Type B pancreatic cell (in vitro differentiated cells): ENCODE data around the gene HNMT. TPM values are rescaled to one million over a fixed set of nuclear protein-coding genes. Genes with fewer than 3 reads are reported as not detected.

ENCODE experiments used
- DNase-seq: peaks from one replicate; pipeline ENCODE4 v3.0.0; 2021; ENCODE audit warnings: mixed read lengths; ENCODE audit not compliant: unreplicated experiment; ENCODE audit errors: extremely low spot score
- H3K27ac Mint-ChIP-seq: 2 replicates; pipeline ENCODE4 v1.8.0; 2021; ENCODE audit warnings: mild to moderate bottlenecking, mixed read lengths
- H3K27me3 Mint-ChIP-seq: 2 replicates; pipeline ENCODE4 v1.8.0; 2021; ENCODE audit warnings: mixed read lengths
- H3K36me3 Mint-ChIP-seq: 2 replicates; pipeline ENCODE4 v1.8.0; 2021; ENCODE audit warnings: mixed read lengths
- H3K4me1 Mint-ChIP-seq: one replicate; pipeline ENCODE4 v1.8.0; 2021; ENCODE audit warnings: mixed read lengths; ENCODE audit not compliant: unreplicated experiment
- H3K4me3 Mint-ChIP-seq: 2 replicates; pipeline ENCODE4 v1.8.0; 2021; ENCODE audit warnings: mild to moderate bottlenecking, mixed read lengths
- H3K9me3 Mint-ChIP-seq: 2 replicates; pipeline ENCODE4 v1.8.0; 2021; ENCODE audit warnings: mixed read lengths
- CTCF ChIP-seq: fragments of 200-600 bp; sonication (generic); conservative IDR thresholded peaks from 2 replicates; pipeline ENCODE4 v1.5.0; 2021; ENCODE audit warnings: antibody characterized with exemption, mild to moderate bottlenecking
- total RNA-seq: library from RNA; stranded (reverse); gene quantifications from 2 replicates; pipeline ENCODE4 v1.2.1, GENCODE V29; 2021; ENCODE audit warnings: low replicate concordance

The HNMT gene
- total RNA-seq, 1 donor from 2014 or later: 12.1 TPM

- H3K36me3 Mint-ChIP-seq: no peaks in the 10 kb centered on the region
Measured at GRCh38 chr2:138023298-138023697, 59.0 kb downstream of the HNMT start.

GRCh38 chr2:138023976-138024375 is 59.7 kb downstream of the HNMT start:
- DNase-seq: no peak
- Mint-ChIP-seq H3K27me3 (no peaks in the 10 kb centered on the region), H3K4me3 (no peak overlapping the region), H3K27ac (no peak overlapping the region), H3K36me3 (no peaks in the 10 kb centered on the region), H3K9me3 (no peaks in the 10 kb centered on the region), H3K4me1 (peaks cover 24% of the 10 kb centered on the region)
- TF ChIP-seq CTCF: no peak

More at GRCh38 chr2:138023298-138023697, 59.0 kb downstream of the HNMT start:
- Mint-ChIP-seq H3K9me3 (no peaks in the 10 kb centered on the region), H3K4me1 (peaks cover 25% of the 10 kb centered on the region), H3K4me3 (peak overlapping the region; percentile 50), H3K27me3 (no peaks in the 10 kb centered on the region), H3K27ac (peak overlapping the region; percentile 18)
- TF ChIP-seq CTCF: no peak
- DNase-seq: no peak

GRCh38 chr2:138026111-138027020 is 62.1 kb downstream of the HNMT start:
- Mint-ChIP-seq H3K4me3 (no peak overlapping the region), H3K27me3 (no peaks in the 10 kb centered on the region), H3K27ac (no peak overlapping the region), H3K4me1 (peaks cover 11% of the 10 kb centered on the region), H3K9me3 (no peaks in the 10 kb centered on the region), H3K36me3 (no peaks in the 10 kb centered on the region)
- DNase-seq: no peak
- no peak for TF ChIP-seq CTCF

- Mint-ChIP-seq H3K27ac (no peak overlapping the region), H3K4me1 (peaks cover 8% of the 10 kb centered on the region), H3K4me3 (no peak overlapping the region), H3K9me3 (no peaks in the 10 kb centered on the region), H3K27me3 (no peaks in the 10 kb centered on the region), H3K36me3 (no peaks in the 10 kb centered on the region)
- no peak for DNase-seq
- no peak for TF ChIP-seq CTCF
Measured at GRCh38 chr2:138028538-138028937, 64.3 kb downstream of the HNMT start.

- Mint-ChIP-seq H3K27me3 (no peaks in the 10 kb centered on the region), H3K9me3 (no peaks in the 10 kb centered on the region), H3K4me1 (peaks cover 3% of the 10 kb centered on the region), H3K27ac (no peak overlapping the region), H3K36me3 (no peaks in the 10 kb centered on the region), H3K4me3 (no peak overlapping the region)
- TF ChIP-seq CTCF: no peak
- no peak for DNase-seq
Measured at GRCh38 chr2:138029276-138029675, 65.0 kb downstream of the HNMT start.
